ENCODE measurements around the gene ABCF3.
A peak's percentile ranks its signal among the peaks of the same experiment; 100 is the strongest.
"Not testable (repeated sequence)": the region's sequence is repeated elsewhere in the genome, so short reads cannot be mapped to it uniquely, and the experiment has no call there.

The ABCF3 gene

DNA sequence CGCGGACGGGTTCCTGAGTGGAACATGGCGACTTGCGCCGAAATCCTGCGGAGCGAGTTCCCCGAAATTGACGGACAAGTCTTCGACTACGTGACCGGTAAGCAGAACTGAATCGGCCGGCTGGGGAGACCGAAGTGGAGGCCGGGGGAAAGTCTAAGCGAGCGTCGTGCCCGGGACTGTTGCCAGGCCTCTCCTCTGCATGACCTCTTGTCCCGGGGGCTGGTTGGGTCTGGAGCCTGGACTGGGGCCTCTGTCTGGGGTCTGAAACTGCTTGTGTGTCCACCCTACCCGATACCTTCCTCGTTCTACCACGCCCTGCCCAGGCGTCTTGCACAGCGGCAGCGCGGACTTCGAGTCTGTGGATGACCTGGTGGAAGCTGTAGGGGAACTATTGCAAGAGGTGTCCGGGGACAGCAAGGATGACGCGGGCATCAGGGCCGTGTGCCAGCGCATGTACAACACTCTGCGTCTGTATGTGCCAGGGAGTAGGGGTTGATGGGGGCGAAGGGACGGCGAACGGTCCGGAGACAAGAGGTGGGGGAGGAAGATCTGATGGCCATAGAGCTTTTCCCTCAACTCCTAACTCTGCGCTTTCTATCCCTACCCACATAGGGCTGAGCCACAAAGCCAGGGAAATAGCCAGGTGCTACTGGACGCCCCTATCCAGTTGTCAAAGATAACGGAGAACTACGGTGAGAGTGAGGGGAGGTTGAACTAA, at the start of gene ABCF3:
ABCF3 (plus strand) TSS at position 16 of the 718 bp plus-strand sequence; CDS start at position 25, 9 bp downstream.
- Mint-ChIP-seq H3K4me3 (peak within 1 kb of the TSS; percentile 87 to 89), H3K27me3 (no peaks in the 10 kb centered on the region), H3K4me1 (peaks cover 49% of the 10 kb centered on the region), H3K27ac (peak within 1 kb of the TSS; percentile 97 to 98), H3K9me3 (no peaks in the 10 kb centered on the region)
- ATAC-seq, result peak; percentile 48
- no peak for DNase-seq

DNA sequence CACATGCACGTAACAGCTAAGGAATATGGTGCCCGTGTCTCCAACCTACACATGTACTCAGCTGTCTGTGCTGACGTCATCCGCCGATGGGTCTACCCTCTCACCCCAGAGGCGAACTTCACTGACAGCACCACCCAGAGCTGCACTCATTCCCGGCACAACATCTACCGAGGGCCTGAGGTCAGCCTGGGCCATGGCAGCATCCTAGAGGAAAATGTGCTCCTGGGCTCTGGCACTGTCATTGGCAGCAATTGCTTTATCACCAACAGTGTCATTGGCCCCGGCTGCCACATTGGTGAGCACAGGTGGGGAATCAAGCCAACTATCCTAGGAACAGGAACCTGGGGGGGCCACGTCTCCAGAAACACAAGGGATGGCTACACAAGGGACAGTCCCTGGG, 45.6 kb upstream of the ABCF3 start:
- Mint-ChIP-seq H3K4me1 (peaks cover 27% of the 10 kb centered on the region), H3K4me3 (no peak overlapping the region), H3K27me3 (no peaks in the 10 kb centered on the region), H3K27ac (peak overlapping the region in 1 of 2 donors; percentile 61), H3K9me3 (no peaks in the 10 kb centered on the region)
- no peak for ATAC-seq
- DNase-seq, result no peak

GRCh38 chr3:184142199-184142598, 43.8 kb upstream of the ABCF3 start:
- H3K27me3 Mint-ChIP-seq, result no peaks in the 10 kb centered on the region
- ATAC-seq, result no peak
- DNase-seq, result no peak
- peaks cover 14% of the 10 kb centered on the region for H3K4me1 Mint-ChIP-seq
- H3K27ac Mint-ChIP-seq, result peak overlapping the region in 1 of 2 donors; percentile 13
- H3K9me3 Mint-ChIP-seq, result no peaks in the 10 kb centered on the region
- no peak overlapping the region for H3K4me3 Mint-ChIP-seq

- Mint-ChIP-seq H3K4me1 (peaks cover 4% of the 10 kb centered on the region), H3K27ac (no peak overlapping the region)
- ATAC-seq, result peak; percentile 41
Measured at GRCh38 chr3:184143327-184143726, 42.7 kb upstream of the ABCF3 start.

DNA sequence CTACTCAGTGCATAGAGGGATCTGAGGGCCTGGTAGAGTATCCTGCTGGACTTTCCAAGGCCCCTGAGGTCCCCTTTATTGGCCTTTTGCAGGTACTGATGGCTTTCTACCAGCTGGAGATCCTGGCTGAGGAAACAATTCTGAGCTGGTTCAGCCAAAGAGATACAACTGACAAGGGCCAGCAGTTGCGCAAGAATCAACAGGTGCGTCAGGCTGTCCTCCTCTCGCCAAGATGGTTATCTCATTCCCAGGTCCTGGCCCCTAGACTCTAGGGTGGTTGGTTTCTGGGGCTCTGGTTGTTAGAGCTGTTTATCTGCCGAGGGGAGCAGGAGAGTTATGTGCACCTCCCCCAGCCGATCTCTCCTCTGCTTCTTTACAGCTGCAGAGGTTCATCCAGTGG, 41.5 kb upstream of the ABCF3 start:
- no peak overlapping the region for H3K27ac Mint-ChIP-seq
- H3K4me1 Mint-ChIP-seq, result peaks cover 4% of the 10 kb centered on the region
- no peaks in the 10 kb centered on the region for H3K9me3 Mint-ChIP-seq
- H3K4me3 Mint-ChIP-seq, result no peak overlapping the region
- DNase-seq (no peak), ATAC-seq (no peak)
- H3K27me3 Mint-ChIP-seq, result no peaks in the 10 kb centered on the region

More at GRCh38 chr3:184143327-184143726, 42.7 kb upstream of the ABCF3 start:
- Mint-ChIP-seq H3K9me3 (no peaks in the 10 kb centered on the region), H3K4me3 (no peak overlapping the region), H3K27me3 (no peaks in the 10 kb centered on the region)
- DNase-seq, result no peak

DNA sequence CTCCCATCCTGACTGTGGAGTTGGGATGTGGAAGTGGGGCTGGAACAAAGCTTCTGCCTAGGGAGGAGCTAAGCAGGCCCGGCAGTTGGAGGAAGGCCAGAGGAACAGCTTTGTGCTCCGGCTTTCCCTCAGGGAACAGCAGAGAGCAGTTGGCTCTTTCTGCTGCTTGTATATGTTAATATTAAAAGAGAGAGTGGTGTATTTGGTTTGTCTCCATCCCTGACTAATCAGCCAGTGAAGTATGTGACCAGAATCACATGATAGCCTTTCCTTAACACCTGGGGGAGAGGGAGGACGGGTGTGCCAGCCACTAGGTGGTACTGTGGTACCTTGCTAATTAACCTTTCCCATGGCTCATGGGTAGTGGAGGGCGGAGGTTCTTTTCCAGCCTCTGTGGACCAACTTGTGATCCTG, 40.9 kb upstream of the ABCF3 start:
- Mint-ChIP-seq H3K27ac (no peak overlapping the region), H3K4me1 (peaks cover 4% of the 10 kb centered on the region), H3K9me3 (no peaks in the 10 kb centered on the region), H3K4me3 (no peak overlapping the region), H3K27me3 (no peaks in the 10 kb centered on the region)
- DNase-seq (peak; percentile 11 to 32), ATAC-seq (peak; percentile 83)

DNA sequence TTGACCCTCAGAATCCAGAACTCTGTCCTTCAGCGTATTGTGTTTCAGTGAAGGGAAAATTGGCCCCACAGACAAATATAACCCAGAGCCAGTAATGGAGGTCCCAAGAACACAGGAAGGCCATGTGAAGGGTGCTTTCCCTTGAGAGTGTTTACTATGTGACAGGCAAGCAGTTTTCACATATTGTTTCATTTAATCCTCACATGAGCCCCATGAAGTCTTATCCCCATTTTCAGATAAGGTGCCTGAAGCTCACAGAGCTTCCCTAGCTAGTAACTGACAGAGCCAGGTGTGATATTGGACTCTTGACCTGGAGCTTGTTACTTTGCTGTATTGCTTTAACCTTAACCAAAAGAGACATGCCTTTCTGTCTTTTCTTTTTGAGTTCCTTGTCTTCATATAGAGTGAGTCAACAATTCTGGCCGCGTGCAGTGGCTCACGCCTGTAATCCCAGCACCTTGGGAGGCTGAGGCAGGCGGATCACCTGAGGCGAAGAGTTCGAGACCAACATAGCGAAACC, 40.2 kb upstream of the ABCF3 start:
- H3K4me1 Mint-ChIP-seq, result peaks cover 4% of the 10 kb centered on the region
- no peak for DNase-seq
- ATAC-seq, result no peak
- H3K27me3 Mint-ChIP-seq, result no peaks in the 10 kb centered on the region
- H3K9me3 Mint-ChIP-seq, result no peaks in the 10 kb centered on the region
- no peak overlapping the region for H3K4me3 Mint-ChIP-seq
- no peak overlapping the region for H3K27ac Mint-ChIP-seq

DNA sequence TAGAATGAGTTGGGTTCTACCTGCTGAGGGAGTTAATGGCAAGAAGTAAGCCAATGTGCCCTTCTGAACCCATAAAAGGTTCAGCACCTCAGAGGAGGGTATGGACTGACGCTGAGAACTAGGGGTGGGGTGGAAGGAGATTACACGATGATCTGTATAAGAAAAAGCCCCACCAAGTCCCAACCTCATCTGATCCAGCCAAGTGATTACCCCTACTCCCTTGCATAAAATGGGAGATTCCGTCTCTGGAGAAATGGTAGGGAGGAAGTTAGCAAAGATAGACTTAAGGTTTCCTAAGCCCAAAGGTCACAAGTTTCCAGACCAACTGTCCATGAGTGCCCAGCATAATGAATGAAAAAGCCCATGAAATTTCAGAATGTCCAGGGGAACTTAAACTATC, 37.9 kb upstream of the ABCF3 start:
- no peak overlapping the region for H3K4me3 Mint-ChIP-seq
- H3K27ac Mint-ChIP-seq, result no peak overlapping the region
- DNase-seq (no peak), ATAC-seq (no peak)
- H3K9me3 Mint-ChIP-seq, result no peaks in the 10 kb centered on the region
- H3K4me1 Mint-ChIP-seq, result no peaks in the 10 kb centered on the region
- no peaks in the 10 kb centered on the region for H3K27me3 Mint-ChIP-seq

DNA sequence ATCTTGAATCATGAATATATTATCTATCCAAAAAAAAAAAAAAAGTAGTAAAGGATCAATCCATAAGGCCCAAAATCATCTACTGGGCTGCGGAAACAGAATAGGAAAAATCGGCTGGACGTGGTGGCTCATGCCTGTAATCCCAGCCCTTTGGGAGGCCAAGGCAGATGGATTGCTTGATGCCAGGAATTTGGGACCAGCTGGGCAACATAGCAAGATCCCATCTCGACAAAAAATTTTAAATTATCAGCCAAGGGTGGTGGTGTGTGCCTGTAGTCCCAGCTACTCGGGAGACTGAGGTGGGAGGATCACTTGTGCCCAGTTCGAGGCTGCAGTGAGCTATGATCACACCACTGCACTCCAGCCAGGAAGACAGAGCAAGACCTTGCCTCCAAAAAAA, 36.9 kb upstream of the ABCF3 start:
- Mint-ChIP-seq H3K4me1 (no peaks in the 10 kb centered on the region), H3K27me3 (no peaks in the 10 kb centered on the region), H3K9me3 (no peaks in the 10 kb centered on the region), H3K27ac (no peak overlapping the region), H3K4me3 (no peak overlapping the region)
- DNase-seq, result no peak
- ATAC-seq, result no peak

DNA sequence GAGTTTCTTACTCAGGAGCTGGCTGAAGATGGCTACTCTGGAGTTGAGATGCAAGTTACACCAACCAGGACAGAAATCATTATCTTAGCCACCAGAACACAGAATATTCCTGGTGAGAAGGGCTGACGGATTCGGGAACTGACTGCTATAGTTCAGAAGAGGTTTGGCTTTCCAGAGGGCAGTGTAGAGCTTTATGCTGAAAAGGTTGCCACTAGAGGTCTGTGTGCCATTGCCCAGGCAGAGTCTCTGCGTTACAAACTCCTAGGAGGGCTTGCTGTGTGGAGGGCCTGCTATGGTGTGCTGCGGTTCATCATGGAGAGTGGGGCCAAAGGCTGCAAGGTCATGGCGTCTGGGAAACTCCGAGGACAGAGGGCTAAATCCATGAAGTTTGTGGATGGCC, 36.2 kb upstream of the ABCF3 start:
- H3K4me1 Mint-ChIP-seq, ATAC-seq, H3K27ac Mint-ChIP-seq, H3K27me3 Mint-ChIP-seq, DNase-seq, H3K4me3 Mint-ChIP-seq, H3K9me3 Mint-ChIP-seq: not testable (repeated sequence)

DNA sequence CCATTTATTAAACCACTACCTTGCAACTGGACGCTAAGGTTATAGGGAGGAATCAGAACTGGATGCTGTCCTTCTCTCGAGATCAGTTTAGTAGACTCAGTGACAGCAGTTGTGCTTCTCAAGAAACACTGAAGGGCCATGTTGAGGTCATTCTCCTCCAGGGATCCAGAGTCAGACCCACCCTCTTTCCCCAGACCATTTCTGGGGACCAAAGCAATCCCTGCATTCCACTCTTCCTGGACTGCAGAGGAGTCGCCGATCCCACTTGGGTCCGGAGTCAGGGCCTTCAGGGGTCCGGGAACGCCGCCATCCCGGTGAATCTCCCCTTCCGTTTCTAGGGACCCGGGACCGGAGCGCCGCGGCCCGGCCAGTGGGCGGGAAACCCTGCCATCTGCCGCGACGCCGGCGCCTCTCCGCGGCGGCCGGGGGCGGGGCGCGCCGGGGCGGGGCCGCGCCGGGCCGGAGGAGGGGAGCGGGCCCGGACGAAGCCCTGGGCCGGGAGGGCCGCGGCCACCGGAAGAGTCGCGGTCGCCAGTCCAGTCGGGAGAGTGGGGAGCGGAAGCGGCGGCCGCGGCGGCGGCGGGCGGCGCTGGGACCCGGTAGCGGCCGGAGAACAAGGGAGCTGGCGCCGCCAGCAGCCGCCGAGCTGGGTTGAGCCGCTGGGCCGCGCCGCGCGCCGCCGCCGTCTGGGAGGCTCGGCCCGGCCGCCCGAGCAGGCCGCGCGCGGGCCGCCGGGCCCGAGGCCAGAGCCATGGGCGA, 30.9 kb upstream of the ABCF3 start, which contains the start of gene DVL3:
DVL3 (plus strand) TSS at position 493 of the 759 bp plus-strand sequence; CDS start at position 752, 259 bp downstream.
- Mint-ChIP-seq H3K27ac (peak within 1 kb of the TSS; percentile 95 to 96), H3K4me3 (peak within 1 kb of the TSS; percentile 90 to 99), H3K9me3 (no peaks in the 10 kb centered on the region), H3K4me1 (peaks cover 22% of the 10 kb centered on the region), H3K27me3 (no peaks in the 10 kb centered on the region)
- peak; percentile 49 to 53 for DNase-seq
- ATAC-seq, result peak; percentile 80

GRCh38 chr3:184155644-184156521, 30.1 kb upstream of the ABCF3 start:
- Mint-ChIP-seq H3K4me1 (peaks cover 30% of the 10 kb centered on the region), H3K27ac (peak overlapping the region; percentile 95 to 96), H3K9me3 (no peaks in the 10 kb centered on the region), H3K27me3 (no peaks in the 10 kb centered on the region), H3K4me3 (peak overlapping the region; percentile 90 to 99)
- ATAC-seq, result peak; percentile 71
- peak; percentile 54 to 55 for DNase-seq

- no peak for DNase-seq
- H3K27me3 Mint-ChIP-seq, result no peaks in the 10 kb centered on the region
- no peak for ATAC-seq
- peaks cover 35% of the 10 kb centered on the region for H3K4me1 Mint-ChIP-seq
- H3K9me3 Mint-ChIP-seq, result no peaks in the 10 kb centered on the region
- peak overlapping the region; percentile 77 to 96 for H3K27ac Mint-ChIP-seq
- H3K4me3 Mint-ChIP-seq, result peak overlapping the region; percentile 90 to 99
Measured at GRCh38 chr3:184156522-184156955, 29.5 kb upstream of the ABCF3 start.

- Mint-ChIP-seq H3K27me3 (no peaks in the 10 kb centered on the region), H3K4me1 (peaks cover 37% of the 10 kb centered on the region), H3K4me3 (peak overlapping the region; percentile 90 to 99), H3K27ac (peak overlapping the region; percentile 34 to 77), H3K9me3 (no peaks in the 10 kb centered on the region)
- ATAC-seq, result no peak
- DNase-seq, result no peak
Measured at GRCh38 chr3:184157206-184157605, 28.8 kb upstream of the ABCF3 start.

DNA sequence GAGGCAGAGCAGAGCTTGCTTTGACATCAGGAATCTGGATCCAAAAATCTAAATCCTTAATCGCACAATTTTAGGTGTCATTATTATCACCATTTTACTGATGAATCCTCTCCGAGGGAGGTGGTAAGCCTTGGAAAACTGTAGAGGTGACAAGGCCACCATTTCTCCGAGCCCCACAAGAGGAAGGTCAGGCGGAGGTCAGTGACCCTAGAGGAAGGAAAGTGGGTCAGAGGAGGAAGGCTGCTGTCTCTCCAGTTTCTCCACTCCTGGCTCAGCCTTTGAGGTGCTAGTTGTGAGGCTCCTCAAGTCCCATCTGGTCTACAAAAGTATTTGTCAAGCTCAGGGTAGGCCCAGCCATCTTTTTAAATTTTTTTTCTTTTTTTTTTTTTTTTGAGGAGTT, 27.6 kb upstream of the ABCF3 start:
- DNase-seq (no peak), ATAC-seq (no peak)
- Mint-ChIP-seq H3K9me3 (no peaks in the 10 kb centered on the region), H3K27me3 (no peaks in the 10 kb centered on the region), H3K4me1 (peaks cover 37% of the 10 kb centered on the region), H3K4me3 (no peak overlapping the region), H3K27ac (no peak overlapping the region)

Measured in stimulated activated naive CD8-positive, alpha-beta T cell treated with anti-CD3 and anti-CD28 coated beads, Interleukin-15, amount 100 ng/mL, for 72 hours (primary cell).